Measurements from ENCODE around the gene MED13.

Gene MED13

DNA sequence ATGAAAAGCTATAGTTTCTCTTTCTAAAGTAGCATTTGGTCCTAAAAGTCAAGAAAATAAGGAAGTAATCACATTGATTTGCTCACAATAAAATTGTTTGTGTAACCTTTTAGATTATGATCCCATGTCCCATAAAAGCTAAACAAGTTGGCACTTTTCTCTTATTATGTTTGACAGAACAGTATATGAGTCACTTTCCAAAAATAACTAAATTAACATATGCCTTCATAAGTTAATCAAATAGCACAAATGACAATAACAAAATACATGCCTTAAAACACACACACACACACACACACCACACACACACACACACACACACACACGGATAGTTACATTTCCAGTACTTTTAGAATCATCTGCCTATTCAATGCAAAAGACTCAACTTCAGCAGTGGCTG lies 2.8 kb downstream of the MED13 start:
- POLR2A ChIA-PET (ENCODE audit: low non-redundant PET): no interaction called here
- TF ChIP-seq, protein P1, sequence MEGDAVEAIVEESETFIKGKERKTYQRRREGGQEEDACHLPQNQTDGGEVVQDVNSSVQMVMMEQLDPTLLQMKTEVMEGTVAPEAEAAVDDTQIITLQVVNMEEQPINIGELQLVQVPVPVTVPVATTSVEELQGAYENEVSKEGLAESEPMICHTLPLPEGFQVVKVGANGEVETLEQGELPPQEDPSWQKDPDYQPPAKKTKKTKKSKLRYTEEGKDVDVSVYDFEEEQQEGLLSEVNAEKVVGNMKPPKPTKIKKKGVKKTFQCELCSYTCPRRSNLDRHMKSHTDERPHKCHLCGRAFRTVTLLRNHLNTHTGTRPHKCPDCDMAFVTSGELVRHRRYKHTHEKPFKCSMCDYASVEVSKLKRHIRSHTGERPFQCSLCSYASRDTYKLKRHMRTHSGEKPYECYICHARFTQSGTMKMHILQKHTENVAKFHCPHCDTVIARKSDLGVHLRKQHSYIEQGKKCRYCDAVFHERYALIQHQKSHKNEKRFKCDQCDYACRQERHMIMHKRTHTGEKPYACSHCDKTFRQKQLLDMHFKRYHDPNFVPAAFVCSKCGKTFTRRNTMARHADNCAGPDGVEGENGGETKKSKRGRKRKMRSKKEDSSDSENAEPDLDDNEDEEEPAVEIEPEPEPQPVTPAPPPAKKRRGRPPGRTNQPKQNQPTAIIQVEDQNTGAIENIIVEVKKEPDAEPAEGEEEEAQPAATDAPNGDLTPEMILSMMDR (conservative IDR thresholded peaks at IDR 0.05; ENCODE audit: low read depth): no peak
- no peak for DNase-seq (ENCODE audit: low spot score)
- CTCF ChIA-PET: no interaction called here
- no peak overlapping the region for H3K27ac ChIP-seq

DNA sequence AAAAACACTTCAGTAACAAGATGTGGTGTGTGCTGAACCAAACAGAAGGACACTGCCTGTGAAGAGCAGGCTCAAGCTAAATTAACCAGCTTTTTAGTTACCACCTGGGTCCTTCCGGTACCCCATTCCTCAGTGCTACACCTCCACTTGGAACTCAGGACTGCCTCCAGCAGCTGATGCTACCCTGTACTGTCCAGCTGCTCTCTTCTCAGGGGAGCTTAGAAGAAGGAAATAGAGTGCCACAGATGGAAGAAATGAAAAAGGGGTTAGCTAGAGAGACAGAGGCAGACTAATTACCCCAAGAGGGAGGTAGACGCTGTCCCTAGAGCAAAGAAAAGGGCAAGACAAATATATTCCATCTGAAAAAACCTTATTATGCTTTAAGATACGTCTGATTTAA lies 5.7 kb downstream of the MED13 start:
- DNase-seq (ENCODE audit: low spot score): no peak
- ChIA-PET CTCF (no interaction called here), POLR2A (ENCODE audit: low non-redundant PET) (interaction anchor here (0.6 to 0.7 kb wide), 2 partner anchors 54 to 104 kb away, joined by 3 read pairs; no protein-coding TSS in a partner anchor)
- TF ChIP-seq, protein P1 (conservative IDR thresholded peaks at IDR 0.05; ENCODE audit: low read depth): no peak
- H3K27ac ChIP-seq: no peak overlapping the region

DNA sequence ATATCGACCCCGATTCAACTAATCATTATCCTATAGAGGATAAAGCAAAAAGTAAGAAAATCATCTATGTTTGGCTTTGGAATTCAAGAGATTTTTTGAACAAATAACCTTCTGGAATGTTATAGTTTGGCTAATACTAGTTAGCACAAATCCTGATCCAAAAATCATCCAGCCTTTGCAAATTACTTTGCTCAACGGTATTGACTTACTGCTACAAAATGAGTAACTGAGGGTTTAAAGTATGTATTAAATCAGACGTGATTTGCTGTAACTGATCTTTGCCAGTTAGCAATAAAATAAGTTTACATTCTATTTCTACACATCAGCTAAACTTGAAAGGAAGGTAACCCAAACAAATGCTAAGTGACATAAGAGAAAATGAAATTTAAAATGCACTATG lies 6.5 kb downstream of the MED13 start:
- no peak overlapping the region for H3K27ac ChIP-seq
- POLR2A ChIA-PET (ENCODE audit: low non-redundant PET): no interaction called here
- DNase-seq (ENCODE audit: low spot score): no peak
- TF ChIP-seq, protein P1 (conservative IDR thresholded peaks at IDR 0.05; ENCODE audit: low read depth): no peak
- CTCF ChIA-PET: no interaction called here

DNA sequence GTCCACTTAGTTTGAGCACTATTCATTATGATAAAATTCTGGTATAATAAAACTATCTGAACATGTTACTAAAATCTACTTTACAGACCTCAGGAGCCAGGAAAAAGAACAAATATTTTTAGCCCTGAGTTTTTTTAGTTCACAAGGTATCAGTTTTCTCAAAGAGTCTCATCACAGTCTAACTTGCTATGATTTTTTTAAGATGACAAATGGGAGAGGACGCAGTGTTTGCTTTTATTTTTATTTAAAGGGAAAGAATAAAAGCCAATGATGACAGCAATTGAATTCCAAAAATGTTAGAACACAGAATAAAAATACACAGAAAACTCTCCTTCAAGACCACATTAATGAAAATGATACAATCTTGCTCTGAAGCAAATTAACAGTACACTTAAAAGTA lies 7.4 kb downstream of the MED13 start:
- POLR2A ChIA-PET (ENCODE audit: low non-redundant PET): no interaction called here
- CTCF ChIA-PET: no interaction called here
- TF ChIP-seq, protein P1 (conservative IDR thresholded peaks at IDR 0.05; ENCODE audit: low read depth): no peak
- no peak for DNase-seq (ENCODE audit: low spot score)
- H3K27ac ChIP-seq: no peak overlapping the region

DNA sequence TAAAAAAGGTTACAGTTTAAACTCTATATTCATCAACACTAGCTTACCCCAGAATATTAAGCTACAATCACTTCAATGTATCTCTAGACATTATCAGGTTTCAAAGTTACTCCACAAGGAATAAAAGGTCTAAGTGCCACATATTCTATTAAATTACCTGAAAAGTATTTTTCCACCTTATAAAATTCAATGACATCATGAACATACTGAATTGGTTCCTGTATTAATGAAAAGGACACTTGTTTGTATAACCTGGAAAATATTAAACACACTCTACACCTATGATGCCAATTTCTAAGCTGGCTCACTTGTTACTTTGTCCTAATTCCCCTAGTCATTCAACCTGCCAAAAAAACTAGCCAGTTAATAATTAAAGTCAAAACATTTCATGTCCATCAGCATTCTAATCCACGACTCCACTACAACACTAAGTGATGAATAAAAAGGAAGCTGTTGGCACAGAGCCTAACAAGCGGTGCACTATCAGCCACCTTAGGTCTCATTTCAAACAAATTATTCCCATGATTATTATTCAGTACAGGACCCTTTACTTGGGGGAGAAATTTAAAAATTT lies 12.2 kb downstream of the MED13 start:
- ChIA-PET CTCF (interaction anchor here (0.6 to 1.6 kb wide), 3 partner anchors 57 to 954 kb away, joined by 3 to 5 read pairs (median 4); no protein-coding TSS in a partner anchor), POLR2A (ENCODE audit: low non-redundant PET) (no interaction called here)
- no peak for DNase-seq (ENCODE audit: low spot score)

DNA sequence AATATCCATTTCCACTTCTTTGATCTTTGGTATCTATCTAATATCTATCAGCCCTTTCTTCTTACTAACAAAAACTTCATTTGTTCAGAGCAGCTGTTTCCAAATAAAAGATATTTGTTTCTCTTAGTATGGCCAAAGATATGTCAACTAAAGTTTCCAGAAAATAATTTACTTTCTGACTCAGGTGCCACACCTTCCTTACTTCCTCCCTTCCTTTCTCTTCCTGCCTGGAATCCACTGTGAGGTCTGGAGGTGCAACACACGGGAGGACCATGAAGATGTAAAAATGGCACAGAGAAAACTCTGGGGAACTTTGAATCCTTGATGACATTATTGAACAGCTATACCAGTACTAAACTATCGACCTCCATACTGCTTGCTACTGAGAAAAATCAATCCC lies 14.0 kb downstream of the MED13 start:
- ChIA-PET POLR2A (ENCODE audit: low non-redundant PET) (no interaction called here), CTCF (no interaction called here)
- no peak overlapping the region for H3K27ac ChIP-seq
- no peak for DNase-seq (ENCODE audit: low spot score)
- TF ChIP-seq, protein P1 (conservative IDR thresholded peaks at IDR 0.05; ENCODE audit: low read depth): no peak

More for the DNA sequence above, 12.2 kb downstream of the MED13 start:
- H3K27ac ChIP-seq: no peak overlapping the region
- TF ChIP-seq, protein P1 (conservative IDR thresholded peaks at IDR 0.05; ENCODE audit: low read depth): no peak

Measured in RWPE1 (cell line).